Fibroblast of lung (primary cell): Measurements from ENCODE around the gene NPPC. TPM values are rescaled to one million over a fixed set of nuclear protein-coding genes. Genes with fewer than 3 reads are reported as not detected.

Experiments used
- DNase-seq, 2 donors: peaks; one replicate each; pipeline versions ENCODE4 v3.0.0 to v3.0.0-alpha.2; 2010; ENCODE audit warnings: low read depth in 2 of 2
- H2AFZ ChIP-seq: 2 replicates; pipeline ENCODE4 v1.5.1; 2012; ENCODE audit warnings: low read length, control low read depth, inconsistent platforms
- H3K27ac ChIP-seq: 2 replicates; pipeline ENCODE4 v1.5.1; 2011; ENCODE audit warnings: low read length, control low read depth; ENCODE audit not compliant: insufficient read depth
- H3K27me3 ChIP-seq: 2 replicates; pipeline ENCODE4 v1.5.1; 2011; ENCODE audit warnings: mild to moderate bottlenecking, low read length; ENCODE audit not compliant: control insufficient read depth, insufficient read depth
- H3K36me3 ChIP-seq: 2 replicates; pipeline ENCODE4 v1.5.1; 2011; ENCODE audit warnings: low read length; ENCODE audit not compliant: control insufficient read depth, insufficient read depth
- H3K4me1 ChIP-seq: 2 replicates; pipeline ENCODE4 v1.5.1; 2011; ENCODE audit warnings: low read length; ENCODE audit not compliant: control insufficient read depth, insufficient read depth; ENCODE audit errors: extremely low read depth
- H3K4me2 ChIP-seq: 2 replicates; pipeline ENCODE4 v1.5.1; 2011; ENCODE audit warnings: low read length, control low read depth; ENCODE audit not compliant: insufficient read depth; ENCODE audit errors: extremely low read depth
- H3K4me3 ChIP-seq, 4 experiments: fragments of 200-600 bp in 1 of 4; sonication (generic) in 1 of 4; replicated peaks in 1 of 4; 2 replicates each; pipeline ENCODE4 v1.5.1; 2011 to 2016; ENCODE audit warnings: low read length in 4 of 4, low read depth in 3 of 4, mild to moderate bottlenecking in 3 of 4, control low read depth in 2 of 4, inconsistent platforms in 1 of 4, mixed read lengths in 1 of 4; ENCODE audit not compliant: insufficient read depth in 1 of 4; ENCODE audit errors: control extremely low read depth in 1 of 4
- H3K79me2 ChIP-seq: 2 replicates; pipeline ENCODE4 v1.5.1; 2012; ENCODE audit warnings: mild to moderate bottlenecking, low read length, inconsistent platforms; ENCODE audit not compliant: control insufficient read depth, insufficient read depth
- H3K9ac ChIP-seq: 2 replicates; pipeline ENCODE4 v1.5.1; 2011; ENCODE audit warnings: mild to moderate bottlenecking, low read length, control low read depth; ENCODE audit not compliant: insufficient read depth
- H3K9me3 ChIP-seq: 2 replicates; pipeline ENCODE4 v1.5.1; 2012; ENCODE audit warnings: low read depth, low read length; ENCODE audit not compliant: control insufficient read depth, insufficient read depth
- H4K20me1 ChIP-seq: 2 replicates; pipeline ENCODE4 v1.5.1; 2011; ENCODE audit warnings: low read length; ENCODE audit not compliant: control insufficient read depth, insufficient read depth; ENCODE audit errors: extremely low read depth
- EZH2 ChIP-seq: IDR thresholded peaks from 2 replicates; pipeline ENCODE4 v1.5.1; 2012; ENCODE audit warnings: low read length, control low read depth, mild to moderate bottlenecking; ENCODE audit errors: missing control alignments
- polyA plus RNA-seq, 2 donors: library from polyadenylated mRNA; depleted of rRNA in 1 of 2; stranded (reverse) in 1 of 2; unstranded in 1 of 2; fragments of >200 nt; gene quantifications; 2 replicates each; pipeline ENCODE4 v1.2.1, GENCODE V29; 2011 to 2012; ENCODE audit warnings: missing spikeins in 1 of 2
- total RNA-seq: library from RNA; depleted of rRNA; stranded (reverse); fragments of >200 nt; gene quantifications from 2 replicates; pipeline ENCODE4 v1.2.1, GENCODE V29; 2014
- TF ChIP-seq, protein P1 (sequence below), 2 donors: IDR thresholded peaks in 1 of 2; conservative IDR thresholded peaks in 1 of 2; 1 replicate in 1 of 2; 2 replicates in 1 of 2; pipeline ENCODE4 v1.5.1; 2011 to 2012; ENCODE audit warnings: low read length in 2 of 2, control low read depth in 1 of 2, inconsistent platforms in 1 of 2, low read depth in 1 of 2, mild to moderate bottlenecking in 1 of 2

NPPC gene
- total and polyA plus RNA-seq, 2 donors (not counting 1 experiment from before 2014, with no cell fraction given), result not detected

DNA sequence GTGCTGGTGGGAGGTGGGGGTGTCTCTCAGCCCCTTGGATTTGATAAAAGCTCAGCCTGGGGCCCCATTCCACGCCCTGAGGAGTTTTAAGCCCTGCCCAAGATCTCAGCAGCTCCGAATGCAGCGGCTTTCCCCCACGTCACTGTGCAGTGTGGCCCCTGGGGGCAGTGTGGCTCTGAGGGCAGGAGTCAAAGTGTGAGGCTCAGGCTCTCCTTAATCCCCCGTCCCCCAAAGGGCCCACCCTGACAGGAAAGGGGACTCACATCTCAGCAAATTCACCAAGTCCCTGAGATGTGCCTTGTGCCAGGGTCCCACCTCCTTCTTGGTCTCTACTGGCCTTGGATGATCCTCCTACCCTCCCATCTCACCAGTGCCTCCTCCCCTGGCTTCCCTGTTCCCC lies 25.2 kb downstream of the NPPC start:
- no peaks in the 10 kb centered on the region for H3K79me2 ChIP-seq

DNA sequence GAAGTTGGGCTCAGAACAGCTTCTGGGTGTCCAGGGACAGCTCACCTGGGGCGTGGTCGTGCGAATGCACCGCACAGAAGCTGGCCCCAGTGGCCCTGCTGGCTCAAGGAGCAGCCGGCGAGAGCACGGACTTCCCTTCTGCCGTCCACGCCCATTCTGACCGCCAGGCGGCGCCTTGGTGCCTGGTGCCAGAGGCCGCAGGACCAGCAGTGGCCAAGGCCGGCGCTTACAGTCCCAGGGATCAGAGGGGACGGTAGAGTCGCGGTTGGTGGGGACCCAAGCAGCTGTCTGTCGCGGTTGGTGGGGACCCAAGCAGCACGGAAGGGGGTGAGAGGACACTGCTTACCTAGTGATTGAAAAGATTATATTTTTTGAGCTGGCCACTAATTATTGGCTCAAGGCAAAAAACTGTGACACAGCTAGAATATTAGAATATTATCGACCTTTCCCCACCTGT lies 25.7 kb downstream of the NPPC start:
- no peak for TF ChIP-seq EZH2
- TF ChIP-seq, protein P1, sequence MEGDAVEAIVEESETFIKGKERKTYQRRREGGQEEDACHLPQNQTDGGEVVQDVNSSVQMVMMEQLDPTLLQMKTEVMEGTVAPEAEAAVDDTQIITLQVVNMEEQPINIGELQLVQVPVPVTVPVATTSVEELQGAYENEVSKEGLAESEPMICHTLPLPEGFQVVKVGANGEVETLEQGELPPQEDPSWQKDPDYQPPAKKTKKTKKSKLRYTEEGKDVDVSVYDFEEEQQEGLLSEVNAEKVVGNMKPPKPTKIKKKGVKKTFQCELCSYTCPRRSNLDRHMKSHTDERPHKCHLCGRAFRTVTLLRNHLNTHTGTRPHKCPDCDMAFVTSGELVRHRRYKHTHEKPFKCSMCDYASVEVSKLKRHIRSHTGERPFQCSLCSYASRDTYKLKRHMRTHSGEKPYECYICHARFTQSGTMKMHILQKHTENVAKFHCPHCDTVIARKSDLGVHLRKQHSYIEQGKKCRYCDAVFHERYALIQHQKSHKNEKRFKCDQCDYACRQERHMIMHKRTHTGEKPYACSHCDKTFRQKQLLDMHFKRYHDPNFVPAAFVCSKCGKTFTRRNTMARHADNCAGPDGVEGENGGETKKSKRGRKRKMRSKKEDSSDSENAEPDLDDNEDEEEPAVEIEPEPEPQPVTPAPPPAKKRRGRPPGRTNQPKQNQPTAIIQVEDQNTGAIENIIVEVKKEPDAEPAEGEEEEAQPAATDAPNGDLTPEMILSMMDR (conservative IDR thresholded peaks at IDR 0.05 in 1 of 2, IDR thresholded peaks at IDR 0.05 in 1 of 2; ENCODE audit: low read depth in 1 of 2, low read length in 2 of 2), result peak; percentile 74 to 91
- no peak overlapping the region for H3K27ac ChIP-seq
- H3K36me3 ChIP-seq, result no peaks in the 10 kb centered on the region
- peak; percentile 47 to 58 for DNase-seq
- H2AFZ ChIP-seq, result no peak overlapping the region
- no peaks in the 10 kb centered on the region for H3K4me1 ChIP-seq
- H3K4me3 ChIP-seq, result no peak overlapping the region
- H3K4me2 ChIP-seq, result no peak overlapping the region
- H3K79me2 ChIP-seq, result no peaks in the 10 kb centered on the region
- no peak overlapping the region for H3K9ac ChIP-seq
- no peaks in the 10 kb centered on the region for H3K9me3 ChIP-seq
- peaks cover 2% of the 10 kb centered on the region for H3K27me3 ChIP-seq
- H4K20me1 ChIP-seq, result no peaks in the 10 kb centered on the region

More for the DNA sequence above, 25.2 kb downstream of the NPPC start:
- Histone ChIP-seq H3K4me3 (no peak overlapping the region), H3K36me3 (no peaks in the 10 kb centered on the region), H3K27ac (no peak overlapping the region), H3K27me3 (peaks cover 2% of the 10 kb centered on the region), H2AFZ (no peak overlapping the region), H4K20me1 (no peaks in the 10 kb centered on the region), H3K4me2 (no peak overlapping the region), H3K4me1 (no peaks in the 10 kb centered on the region), H3K9ac (no peak overlapping the region), H3K9me3 (no peaks in the 10 kb centered on the region)
- TF ChIP-seq, protein P1 (conservative IDR thresholded peaks at IDR 0.05 in 1 of 2, IDR thresholded peaks at IDR 0.05 in 1 of 2; ENCODE audit: low read depth in 1 of 2, low read length in 2 of 2), result no peak
- TF ChIP-seq EZH2, result no peak
- no peak for DNase-seq

DNA sequence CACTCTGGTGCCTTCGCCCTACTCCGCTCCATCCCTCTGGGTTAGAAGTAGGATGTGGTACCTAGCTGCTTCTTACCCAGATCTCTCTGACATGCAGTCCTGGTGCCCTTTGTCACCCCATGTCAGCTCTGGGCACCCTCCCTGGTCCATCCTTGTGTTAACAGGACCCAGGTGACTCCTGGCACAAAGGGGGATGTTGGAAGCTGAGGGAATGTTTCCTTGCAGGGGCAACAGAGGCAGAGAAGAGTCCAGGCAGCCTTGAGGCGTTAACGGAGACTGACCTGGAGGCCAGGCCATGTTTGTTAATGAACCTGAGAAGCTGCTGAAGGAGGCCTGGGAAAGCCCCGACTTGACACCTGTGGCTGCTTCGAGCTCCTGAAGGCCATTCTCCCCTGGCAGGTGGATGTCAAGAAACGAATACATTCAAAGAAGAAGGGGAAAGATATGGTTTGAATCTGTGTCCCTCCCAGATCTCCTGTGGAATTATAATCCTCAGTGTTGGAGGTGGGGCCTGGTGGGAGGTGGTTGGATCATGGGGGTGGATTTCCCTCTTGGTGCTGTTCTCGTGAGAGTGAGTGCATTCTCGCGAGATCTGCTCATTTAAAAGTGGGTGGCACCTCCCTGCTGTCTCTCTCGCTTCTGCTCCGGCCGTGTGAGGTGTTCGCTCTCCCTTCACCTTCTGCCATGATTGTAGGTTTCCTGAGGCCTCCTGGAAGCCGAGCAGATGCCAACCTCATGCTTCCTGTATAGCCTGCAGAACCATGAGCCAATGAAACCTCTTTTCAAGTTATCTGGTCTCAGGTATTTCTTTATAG lies 31.4 kb downstream of the NPPC start:
- H2AFZ ChIP-seq, result no peak overlapping the region
- H4K20me1 ChIP-seq, result no peaks in the 10 kb centered on the region
- H3K4me2 ChIP-seq, result no peak overlapping the region
- no peak overlapping the region for H3K9ac ChIP-seq
- no peak overlapping the region for H3K4me3 ChIP-seq
- TF ChIP-seq, protein P1 (conservative IDR thresholded peaks at IDR 0.05 in 1 of 2, IDR thresholded peaks at IDR 0.05 in 1 of 2; ENCODE audit: low read depth in 1 of 2, low read length in 2 of 2), result no peak
- no peak for TF ChIP-seq EZH2
- H3K9me3 ChIP-seq, result no peaks in the 10 kb centered on the region
- no peaks in the 10 kb centered on the region for H3K36me3 ChIP-seq
- no peaks in the 10 kb centered on the region for H3K79me2 ChIP-seq
- H3K27ac ChIP-seq, result no peak overlapping the region
- no peaks in the 10 kb centered on the region for H3K4me1 ChIP-seq
- no peaks in the 10 kb centered on the region for H3K27me3 ChIP-seq
- no peak for DNase-seq
